ENCODE results near the gene CIITA. TPM values are rescaled to one million over a fixed set of nuclear protein-coding genes. Genes with fewer than 3 reads are reported as not detected.
"Not testable (repeated sequence)": the region's sequence is repeated elsewhere in the genome, so short reads cannot be mapped to it uniquely, and the experiment has no call there.

CIITA gene
- total RNA-seq, 1 donor from 2014 or later = 11.0 TPM

- DNase-seq (ENCODE audit: missing footprints) = no peak
- intact Hi-C loops (cut with DNase I) = no loop called here
- peak; percentile 78 for ATAC-seq
These were observed 30.1 kb downstream of the CIITA start for GRCh38 chr16:10906914-10907756.

- no peak for DNase-seq (ENCODE audit: missing footprints)
- intact Hi-C loops (cut with DNase I) = no loop called here
- ATAC-seq = no peak
These were observed 30.7 kb downstream of the CIITA start for GRCh38 chr16:10907757-10908045.

- no peak for ATAC-seq
- intact Hi-C loops (cut with DNase I) = loop anchor here (10.0 kb wide), 1 partner anchor 396 kb away; no protein-coding TSS in a partner anchor
- DNase-seq (ENCODE audit: missing footprints) = no peak
These were observed 34.3 kb downstream of the CIITA start for GRCh38 chr16:10911267-10911666.

DNA sequence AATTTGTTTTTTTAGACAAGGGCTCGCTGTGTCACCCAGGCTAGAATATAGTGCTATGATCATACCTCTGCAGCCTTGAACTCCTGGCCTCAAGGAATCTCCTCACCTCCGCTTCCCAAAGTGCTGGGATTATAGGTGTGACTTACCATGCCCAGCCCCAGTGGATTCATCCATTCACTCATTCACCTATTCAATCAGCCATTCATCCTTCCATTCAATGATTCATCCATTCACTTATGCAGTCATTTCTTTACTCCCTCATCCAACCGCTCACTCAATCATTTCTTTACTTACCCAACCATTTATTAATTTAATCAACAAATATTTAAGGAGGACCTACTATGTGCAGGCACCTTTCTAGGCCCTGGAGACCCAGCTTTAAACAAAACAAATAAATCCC, 39.5 kb downstream of the CIITA start:
- no peak for ATAC-seq
- DNase-seq (ENCODE audit: missing footprints) = no peak
- intact Hi-C loops (cut with DNase I) = loop anchor here (5.0 to 10.0 kb wide), 2 partner anchors 249 to 402 kb away; no protein-coding TSS in a partner anchor

- intact Hi-C loops (cut with DNase I) = loop anchor here (2.0 to 10.0 kb wide), 4 partner anchors 90 to 404 kb away; no protein-coding TSS in a partner anchor
- DNase-seq (ENCODE audit: missing footprints) = peak; percentile 94
These were observed 41.4 kb downstream of the CIITA start for GRCh38 chr16:10918294-10919002.

GRCh38 chr16:10919003-10919351, 42.0 kb downstream of the CIITA start:
- ATAC-seq (no peak), DNase-seq (ENCODE audit: missing footprints) (no peak)
- intact Hi-C loops (cut with DNase I) = loop anchor here (2.0 to 10.0 kb wide), 4 partner anchors 90 to 404 kb away; no protein-coding TSS in a partner anchor

More at GRCh38 chr16:10918294-10919002, 41.4 kb downstream of the CIITA start:
- peak; percentile 81 for ATAC-seq

GRCh38 chr16:10920726-10921427, 43.9 kb downstream of the CIITA start:
- no peak for DNase-seq (ENCODE audit: missing footprints)
- no peak for ATAC-seq

DNA sequence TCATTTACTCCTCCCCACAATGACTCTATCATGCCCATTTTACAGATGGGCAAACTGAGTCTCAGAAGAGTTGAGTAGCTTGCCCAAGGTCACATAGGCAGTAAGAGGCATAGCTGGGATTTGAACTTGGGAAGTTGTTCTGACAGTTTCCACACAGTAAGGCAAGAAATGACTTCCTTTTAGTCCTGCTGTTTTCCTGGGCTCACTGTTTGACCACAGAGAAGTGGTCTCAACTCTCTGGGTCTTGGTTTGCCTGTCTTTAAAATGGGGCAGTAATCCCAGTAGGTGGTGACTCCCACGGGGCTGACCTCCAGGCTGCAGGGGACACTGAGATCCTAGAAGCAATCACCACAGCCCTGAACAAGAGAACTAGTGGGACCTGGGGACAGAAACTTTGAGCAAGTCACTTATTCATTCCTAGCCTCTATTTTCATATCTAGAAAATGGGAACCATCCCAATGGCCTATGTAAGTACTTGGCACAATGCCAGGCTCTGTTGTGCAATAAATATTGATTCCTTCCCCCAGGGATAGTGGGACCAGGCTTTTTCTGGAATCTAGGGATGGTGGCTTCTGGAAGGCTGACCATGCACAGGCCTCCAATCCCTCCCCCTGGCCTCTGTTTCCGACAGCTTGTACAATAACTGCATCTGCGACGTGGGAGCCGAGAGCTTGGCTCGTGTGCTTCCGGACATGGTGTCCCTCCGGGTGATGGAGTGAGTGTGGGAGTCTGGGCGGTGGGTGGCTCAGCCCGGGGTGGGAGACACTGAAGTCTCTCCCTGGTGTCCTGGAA, 44.7 kb downstream of the CIITA start:
- intact Hi-C loops (cut with DNase I) = loop anchor here (5.0 kb wide), 1 partner anchor 389 kb away; no protein-coding TSS in a partner anchor
- ATAC-seq (peak; percentile 27), DNase-seq (ENCODE audit: missing footprints) (no peak)

More at GRCh38 chr16:10920726-10921427, 43.9 kb downstream of the CIITA start:
- intact Hi-C loops (cut with DNase I) = loop anchor here (5.0 kb wide), 1 partner anchor 389 kb away; no protein-coding TSS in a partner anchor

GRCh38 chr16:10922328-10923145, 45.5 kb downstream of the CIITA start:
- peak; percentile 49 for ATAC-seq
- intact Hi-C loops (cut with DNase I) = loop anchor here (5.0 kb wide), 1 partner anchor 390 kb away; no protein-coding TSS in a partner anchor
- DNase-seq (ENCODE audit: missing footprints) = peak; percentile 89

GRCh38 chr16:10923146-10923649, 46.2 kb downstream of the CIITA start:
- intact Hi-C loops (cut with DNase I) = loop anchor here (5.0 kb wide), 1 partner anchor 391 kb away; no protein-coding TSS in a partner anchor
- ATAC-seq (no peak), DNase-seq (ENCODE audit: missing footprints) (no peak)

DNA sequence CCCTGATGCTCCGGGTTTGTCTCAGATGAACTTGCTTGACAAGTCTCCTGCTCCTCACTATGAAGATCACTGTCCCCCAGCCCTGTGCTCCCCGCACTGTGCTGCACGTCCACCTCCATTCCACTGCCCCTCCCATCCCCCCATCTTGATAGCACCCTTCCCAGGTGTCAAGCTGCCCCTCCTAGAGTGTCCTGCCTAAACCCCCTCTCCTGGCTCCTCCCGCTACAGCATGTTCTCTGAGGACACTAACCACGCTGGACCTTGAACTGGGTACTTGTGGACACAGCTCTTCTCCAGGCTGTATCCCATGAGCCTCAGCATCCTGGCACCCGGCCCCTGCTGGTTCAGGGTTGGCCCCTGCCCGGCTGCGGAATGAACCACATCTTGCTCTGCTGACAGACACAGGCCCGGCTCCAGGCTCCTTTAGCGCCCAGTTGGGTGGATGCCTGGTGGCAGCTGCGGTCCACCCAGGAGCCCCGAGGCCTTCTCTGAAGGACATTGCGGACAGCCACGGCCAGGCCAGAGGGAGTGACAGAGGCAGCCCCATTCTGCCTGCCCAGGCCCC, 46.7 kb downstream of the CIITA start:
- ATAC-seq = peak; percentile 77
- intact Hi-C loops (cut with DNase I) = loop anchor here (5.0 kb wide), 1 partner anchor 391 kb away; no protein-coding TSS in a partner anchor
- DNase-seq (ENCODE audit: missing footprints) = peak; percentile 88

DNA sequence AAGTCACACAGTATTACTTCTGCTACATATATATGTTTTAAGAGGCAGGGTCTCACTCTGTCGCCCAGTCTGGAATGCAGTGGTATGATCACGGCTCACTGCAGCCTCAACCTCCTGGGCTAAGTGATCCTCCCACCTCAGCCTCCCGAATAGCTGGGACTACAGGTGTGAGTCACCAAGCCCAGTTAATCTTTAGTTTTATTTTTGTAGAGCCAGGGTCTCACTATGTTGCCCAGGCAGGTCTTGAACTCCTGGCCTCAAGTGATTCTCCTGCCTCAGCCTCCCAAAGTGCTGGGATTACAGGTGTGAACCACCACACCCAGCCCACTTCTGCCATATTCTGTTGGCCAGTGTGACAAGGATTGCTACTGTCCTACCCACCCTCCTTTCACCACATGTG, 48.3 kb downstream of the CIITA start:
- DNase-seq (ENCODE audit: missing footprints); intact Hi-C loops (cut with DNase I); ATAC-seq: not testable (repeated sequence)

DNA sequence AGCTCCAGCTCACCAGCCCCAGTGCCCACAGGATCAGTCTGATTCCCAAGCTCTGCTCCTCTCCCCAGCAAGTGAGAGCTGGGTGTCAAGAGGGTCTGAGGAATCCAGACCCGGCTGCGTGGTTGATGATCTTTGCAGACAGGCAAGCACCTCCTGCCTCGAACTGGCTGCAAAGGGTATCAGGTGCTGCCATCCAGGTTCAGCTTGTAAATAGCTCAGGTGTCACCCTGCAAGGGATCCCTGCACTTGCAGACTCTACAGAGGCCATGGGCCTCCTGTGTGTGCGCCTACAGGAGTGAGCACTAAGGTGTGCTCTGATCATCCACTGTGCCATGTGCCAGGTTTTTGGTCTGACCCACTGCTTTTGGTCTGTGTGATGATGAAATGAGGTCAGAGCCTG, 49.1 kb downstream of the CIITA start:
- ATAC-seq (no peak), DNase-seq (ENCODE audit: missing footprints) (no peak)
- intact Hi-C loops (cut with DNase I) = no loop called here

GRCh38 chr16:10926867-10927266, 49.9 kb downstream of the CIITA start:
- intact Hi-C loops (cut with DNase I) = no loop called here
- ATAC-seq (no peak), DNase-seq (ENCODE audit: missing footprints) (no peak)

DNA sequence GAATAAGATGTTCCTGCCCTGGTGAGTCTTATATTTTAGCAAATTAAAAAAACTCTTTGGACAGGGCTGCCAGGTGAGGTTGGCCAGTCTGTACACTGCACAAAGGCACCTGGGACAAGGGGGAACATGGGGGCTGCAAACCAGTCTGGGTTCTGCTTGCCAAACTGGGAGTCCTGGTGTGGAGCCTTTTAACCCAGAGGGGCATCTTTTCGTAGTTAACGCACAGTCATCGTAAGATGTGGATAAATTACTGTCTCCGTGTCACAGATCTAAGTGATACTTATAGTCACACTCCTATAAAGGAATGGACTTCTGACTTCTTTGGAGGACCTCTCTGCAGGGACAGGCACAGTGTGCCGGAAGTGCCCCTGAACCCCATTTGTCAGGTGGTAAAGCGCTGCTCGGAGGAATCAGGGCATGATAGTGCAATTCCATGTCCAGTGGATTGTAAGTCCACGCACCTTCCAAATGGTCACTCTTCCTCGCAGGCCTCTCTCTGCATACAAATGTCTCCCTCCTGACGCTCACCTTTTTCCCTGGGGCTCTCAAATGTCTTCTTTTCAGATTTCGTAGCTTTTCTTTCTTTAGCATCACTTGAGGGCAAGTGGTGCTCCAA, 50.6 kb downstream of the CIITA start:
- intact Hi-C loops (cut with DNase I) = no loop called here
- ATAC-seq (no peak), DNase-seq (ENCODE audit: missing footprints) (no peak)

DNA sequence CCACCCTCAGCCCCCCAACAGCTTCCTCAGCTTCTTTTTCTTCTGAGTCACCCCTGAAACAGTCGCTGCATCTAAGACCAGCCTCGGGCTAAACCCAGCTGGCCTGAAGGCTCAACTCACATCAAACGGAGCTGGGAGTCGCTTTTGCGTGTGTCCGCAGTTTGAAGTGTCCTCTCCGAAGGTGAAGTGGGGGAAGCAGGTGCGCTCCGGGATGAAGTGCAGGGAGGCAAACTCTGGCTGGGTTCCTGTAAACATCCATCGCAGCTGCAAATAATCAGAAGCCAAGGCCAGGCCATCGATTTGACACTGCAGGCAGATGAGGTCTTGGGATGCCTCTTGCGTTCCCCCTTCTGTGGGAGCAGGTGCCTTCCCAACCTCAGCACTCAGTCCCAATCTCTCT, 52.1 kb downstream of the CIITA start:
- intact Hi-C loops (cut with DNase I); ATAC-seq: not testable (repeated sequence)

More for the DNA sequence above, 52.1 kb downstream of the CIITA start:
- DNase-seq (ENCODE audit: missing footprints) = not testable (repeated sequence)

Measured in Right ventricle myocardium inferior (tissue), 1 donor.